ENCODE measurements around the gene TRIM34.
"Not testable (repeated sequence)": the region's sequence is repeated elsewhere in the genome, so short reads cannot be mapped to it uniquely, and the experiment has no call there.

Gene TRIM34, protein sequence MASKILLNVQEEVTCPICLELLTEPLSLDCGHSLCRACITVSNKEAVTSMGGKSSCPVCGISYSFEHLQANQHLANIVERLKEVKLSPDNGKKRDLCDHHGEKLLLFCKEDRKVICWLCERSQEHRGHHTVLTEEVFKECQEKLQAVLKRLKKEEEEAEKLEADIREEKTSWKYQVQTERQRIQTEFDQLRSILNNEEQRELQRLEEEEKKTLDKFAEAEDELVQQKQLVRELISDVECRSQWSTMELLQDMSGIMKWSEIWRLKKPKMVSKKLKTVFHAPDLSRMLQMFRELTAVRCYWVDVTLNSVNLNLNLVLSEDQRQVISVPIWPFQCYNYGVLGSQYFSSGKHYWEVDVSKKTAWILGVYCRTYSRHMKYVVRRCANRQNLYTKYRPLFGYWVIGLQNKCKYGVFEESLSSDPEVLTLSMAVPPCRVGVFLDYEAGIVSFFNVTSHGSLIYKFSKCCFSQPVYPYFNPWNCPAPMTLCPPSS

GRCh38 chr11:5624489-5625279 lies at the start of gene TRIM34:
TSS of gene TRIM34 (plus strand) at chr11:5625001. CDS start at chr11:5632332, 7,331 bp downstream.
- Mint-ChIP-seq H3K36me3 (ENCODE audit: low read depth) (peaks cover 2% of the 10 kb centered on the region), H3K4me1 (peaks cover 53% of the 10 kb centered on the region), H3K4me3 (peak within 1 kb of the TSS; percentile 94), H3K9me3 (no peaks in the 10 kb centered on the region), H3K27me3 (no peaks in the 10 kb centered on the region), H3K27ac (peak within 1 kb of the TSS; percentile 93)
- ATAC-seq (peak; percentile 96), DNase-seq (peak; percentile 55)

DNA sequence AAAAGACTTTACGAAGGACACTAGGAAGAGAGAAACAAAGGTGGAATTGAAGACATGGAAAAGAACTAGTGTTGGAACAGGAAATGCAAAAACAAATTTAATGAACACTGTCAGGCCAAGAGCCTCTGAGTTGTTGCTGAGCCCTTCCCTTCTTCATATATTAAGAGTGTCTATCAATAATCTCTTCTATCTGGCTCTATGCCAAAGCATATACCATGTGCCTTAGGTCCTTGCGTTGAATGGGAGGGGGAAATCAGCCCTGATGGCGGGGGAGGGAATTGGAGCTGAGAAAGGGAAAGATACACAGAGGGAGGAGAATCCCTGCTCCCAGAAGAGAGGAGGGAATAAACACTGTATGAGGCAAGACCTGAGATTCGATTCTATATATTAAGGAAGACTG lies 49.6 kb upstream of the TRIM34 start:
- peaks cover 5% of the 10 kb centered on the region for H3K27me3 Mint-ChIP-seq
- ATAC-seq (no peak), DNase-seq (no peak)
- H3K4me1 Mint-ChIP-seq: peaks cover 5% of the 10 kb centered on the region
- no peak overlapping the region for H3K4me3 Mint-ChIP-seq
- peaks cover 3% of the 10 kb centered on the region for H3K36me3 Mint-ChIP-seq (ENCODE audit: low read depth)
- H3K9me3 Mint-ChIP-seq: no peaks in the 10 kb centered on the region
- no peak overlapping the region for H3K27ac Mint-ChIP-seq

- Mint-ChIP-seq H3K27me3 (peaks cover 1% of the 10 kb centered on the region), H3K9me3 (no peaks in the 10 kb centered on the region), H3K27ac (no peak overlapping the region), H3K36me3 (ENCODE audit: low read depth) (no peaks in the 10 kb centered on the region), H3K4me3 (no peak overlapping the region), H3K4me1 (no peaks in the 10 kb centered on the region)
- ATAC-seq (no peak), DNase-seq (no peak)
These were observed 47.7 kb upstream of the TRIM34 start for GRCh38 chr11:5577101-5577500.

DNA sequence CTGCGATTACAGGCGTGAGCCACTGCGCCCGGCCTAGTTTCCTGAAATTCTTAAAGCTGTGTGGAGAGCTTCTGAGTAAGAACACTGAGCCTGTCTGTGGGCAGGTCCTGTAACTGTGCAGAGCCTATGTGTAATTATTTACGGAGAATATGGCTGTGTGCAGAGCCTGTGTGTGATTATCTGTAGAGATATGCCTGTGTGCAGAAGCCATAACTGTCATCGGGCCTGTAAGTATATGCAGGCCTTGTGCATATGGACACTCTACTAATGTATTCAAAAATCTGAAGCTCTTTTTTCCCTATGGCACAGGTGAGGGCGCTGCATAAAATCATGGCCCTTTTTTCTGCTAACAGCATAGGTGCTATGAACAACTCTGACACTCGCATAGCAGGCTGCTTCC lies 44.2 kb upstream of the TRIM34 start, which contains the start of gene OR52B6:
Gene OR52B6 (plus strand): TSS at position 301 of the 400 bp plus-strand sequence. CDS start 0 bp downstream, at position 301.
- no peak within 1 kb of the TSS for H3K27ac Mint-ChIP-seq
- peaks cover 1% of the 10 kb centered on the region for H3K27me3 Mint-ChIP-seq
- DNase-seq (no peak), ATAC-seq (no peak)
- no peaks in the 10 kb centered on the region for H3K9me3 Mint-ChIP-seq
- no peak within 1 kb of the TSS for H3K4me3 Mint-ChIP-seq
- H3K4me1 Mint-ChIP-seq: no peaks in the 10 kb centered on the region
- H3K36me3 Mint-ChIP-seq (ENCODE audit: low read depth): peaks cover 1% of the 10 kb centered on the region

GRCh38 chr11:5581014-5581413 lies 43.8 kb upstream of the TRIM34 start:
- no peak overlapping the region for H3K4me3 Mint-ChIP-seq
- ATAC-seq: no peak
- no peak for DNase-seq
- peaks cover 1% of the 10 kb centered on the region for H3K36me3 Mint-ChIP-seq (ENCODE audit: low read depth)
- no peaks in the 10 kb centered on the region for H3K9me3 Mint-ChIP-seq
- H3K4me1 Mint-ChIP-seq: no peaks in the 10 kb centered on the region
- peaks cover 1% of the 10 kb centered on the region for H3K27me3 Mint-ChIP-seq
- H3K27ac Mint-ChIP-seq: no peak overlapping the region

DNA sequence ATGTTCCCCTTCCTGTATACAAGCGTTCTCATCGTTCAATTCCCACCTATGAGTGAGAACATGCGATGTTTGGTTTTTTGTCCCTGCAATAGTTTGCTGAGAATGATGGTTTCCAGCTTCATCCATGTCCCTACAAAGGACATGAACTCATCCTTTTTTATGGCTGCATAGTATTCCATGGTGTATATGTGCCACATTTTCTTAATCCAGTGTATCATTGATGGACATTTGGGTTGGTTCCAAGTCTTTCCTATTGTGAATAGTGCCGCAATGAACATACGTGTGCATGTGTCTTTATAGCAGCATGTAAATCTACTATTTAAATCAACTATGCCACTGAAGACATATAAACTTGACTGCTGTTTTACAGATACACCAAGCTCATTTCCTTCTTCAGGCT lies 40.3 kb upstream of the TRIM34 start:
- ATAC-seq, H3K27ac Mint-ChIP-seq: not testable (repeated sequence)

GRCh38 chr11:5589906-5590305 lies 34.9 kb upstream of the TRIM34 start:
- not testable (repeated sequence) for H3K27me3 Mint-ChIP-seq

More for the DNA sequence above, 40.3 kb upstream of the TRIM34 start:
- H3K27me3 Mint-ChIP-seq; H3K36me3 Mint-ChIP-seq (ENCODE audit: low read depth); H3K9me3 Mint-ChIP-seq; H3K4me3 Mint-ChIP-seq; H3K4me1 Mint-ChIP-seq; DNase-seq: not testable (repeated sequence)

DNA sequence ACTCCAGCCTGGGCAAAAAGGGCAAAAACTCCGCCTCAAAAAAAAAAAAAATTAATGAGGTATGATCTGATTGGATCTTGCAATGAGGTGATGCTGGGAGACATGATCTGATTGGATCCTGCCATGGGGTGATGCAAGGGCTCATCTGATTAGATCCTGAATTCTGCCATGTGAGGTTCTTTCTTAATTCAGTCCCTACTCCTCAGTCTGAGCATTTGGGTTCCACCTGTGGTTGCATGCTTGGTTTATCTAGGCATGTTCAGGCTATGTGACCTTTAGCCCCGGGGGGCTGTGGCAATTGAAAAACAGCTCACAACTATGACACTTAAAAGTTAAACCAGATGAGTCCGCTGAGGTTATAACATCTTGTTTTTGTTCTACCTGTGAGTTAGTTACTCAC lies 33.2 kb upstream of the TRIM34 start:
- H3K9me3 Mint-ChIP-seq: no peaks in the 10 kb centered on the region
- ATAC-seq (peak; percentile 57), DNase-seq (no peak)
- H3K36me3 Mint-ChIP-seq (ENCODE audit: low read depth): no peaks in the 10 kb centered on the region
- H3K4me3 Mint-ChIP-seq: no peak overlapping the region
- peaks cover 2% of the 10 kb centered on the region for H3K27me3 Mint-ChIP-seq
- H3K4me1 Mint-ChIP-seq: peaks cover 6% of the 10 kb centered on the region
- H3K27ac Mint-ChIP-seq: no peak overlapping the region

More at GRCh38 chr11:5589906-5590305, 34.9 kb upstream of the TRIM34 start:
- not testable (repeated sequence) for DNase-seq; ATAC-seq; H3K36me3 Mint-ChIP-seq (ENCODE audit: low read depth); H3K9me3 Mint-ChIP-seq; H3K27ac Mint-ChIP-seq; H3K4me1 Mint-ChIP-seq; H3K4me3 Mint-ChIP-seq

DNA sequence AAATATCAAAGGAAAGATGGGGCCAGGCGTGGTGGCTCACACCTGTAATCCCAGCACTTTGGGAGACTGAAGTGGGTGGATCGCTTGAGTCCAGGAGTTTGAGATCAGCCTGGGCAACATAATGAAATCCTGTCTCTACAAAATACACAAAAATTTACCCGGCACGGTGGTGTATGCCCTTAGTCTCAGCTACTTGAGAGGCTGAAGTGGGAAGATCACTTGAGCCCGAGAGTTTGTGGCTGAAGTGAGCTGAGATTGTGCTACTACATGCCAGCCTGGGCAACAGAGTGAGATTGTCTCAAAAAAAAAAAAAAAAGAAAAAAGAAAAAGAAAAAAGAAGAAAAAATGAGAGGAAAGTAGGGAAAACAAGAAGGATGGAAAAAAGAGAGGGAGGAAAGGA lies 32.2 kb upstream of the TRIM34 start:
- ATAC-seq (no peak), DNase-seq (no peak)
- no peak overlapping the region for H3K4me3 Mint-ChIP-seq
- H3K27ac Mint-ChIP-seq: no peak overlapping the region
- H3K4me1 Mint-ChIP-seq: peaks cover 11% of the 10 kb centered on the region
- H3K27me3 Mint-ChIP-seq: peaks cover 7% of the 10 kb centered on the region
- no peaks in the 10 kb centered on the region for H3K36me3 Mint-ChIP-seq (ENCODE audit: low read depth)
- H3K9me3 Mint-ChIP-seq: no peaks in the 10 kb centered on the region

DNA sequence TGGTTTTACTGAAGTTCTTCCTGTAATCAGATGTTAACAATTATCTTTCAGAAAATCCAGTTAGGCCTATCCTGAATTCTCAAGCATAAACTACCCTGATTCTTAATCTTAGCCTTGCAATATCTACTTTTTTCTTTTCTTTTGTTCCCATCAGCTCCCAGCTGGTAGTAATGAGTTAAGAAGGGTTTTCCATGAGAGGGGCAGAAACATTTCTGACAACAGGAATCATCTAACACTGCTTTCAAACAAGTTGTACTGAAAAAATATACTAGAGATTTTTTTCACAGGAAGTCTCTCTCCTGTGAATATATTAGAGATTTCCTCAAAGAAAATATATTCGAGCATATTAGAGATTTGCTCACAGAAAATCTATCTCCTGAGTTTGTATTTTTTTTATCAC lies 31.7 kb upstream of the TRIM34 start:
- Mint-ChIP-seq H3K4me3 (no peak overlapping the region), H3K36me3 (ENCODE audit: low read depth) (no peaks in the 10 kb centered on the region), H3K9me3 (no peaks in the 10 kb centered on the region), H3K4me1 (peaks cover 11% of the 10 kb centered on the region), H3K27me3 (peaks cover 7% of the 10 kb centered on the region), H3K27ac (no peak overlapping the region)
- ATAC-seq (no peak), DNase-seq (no peak)

- DNase-seq (no peak), ATAC-seq (no peak)
- H3K9me3 Mint-ChIP-seq: no peaks in the 10 kb centered on the region
- H3K36me3 Mint-ChIP-seq (ENCODE audit: low read depth): no peaks in the 10 kb centered on the region
- peaks cover 8% of the 10 kb centered on the region for H3K4me1 Mint-ChIP-seq
- H3K27me3 Mint-ChIP-seq: peaks cover 9% of the 10 kb centered on the region
- H3K4me3 Mint-ChIP-seq: peak within 1 kb of the TSS; percentile 78
- peak within 1 kb of the TSS; percentile 67 for H3K27ac Mint-ChIP-seq
These were observed 28.1 kb upstream of the TRIM34 start, which contains the start of gene TRIM6 for GRCh38 chr11:5596607-5597201. TSS of gene TRIM6 (plus strand) at chr11:5596637. CDS start at chr11:5596898, 261 bp downstream.

- Mint-ChIP-seq H3K9me3 (no peaks in the 10 kb centered on the region), H3K36me3 (ENCODE audit: low read depth) (no peaks in the 10 kb centered on the region), H3K4me3 (no peak overlapping the region), H3K27me3 (peaks cover 9% of the 10 kb centered on the region), H3K4me1 (peaks cover 8% of the 10 kb centered on the region), H3K27ac (no peak overlapping the region)
- ATAC-seq: no peak
- no peak for DNase-seq
These were observed 26.8 kb upstream of the TRIM34 start for GRCh38 chr11:5597953-5598352.

DNA sequence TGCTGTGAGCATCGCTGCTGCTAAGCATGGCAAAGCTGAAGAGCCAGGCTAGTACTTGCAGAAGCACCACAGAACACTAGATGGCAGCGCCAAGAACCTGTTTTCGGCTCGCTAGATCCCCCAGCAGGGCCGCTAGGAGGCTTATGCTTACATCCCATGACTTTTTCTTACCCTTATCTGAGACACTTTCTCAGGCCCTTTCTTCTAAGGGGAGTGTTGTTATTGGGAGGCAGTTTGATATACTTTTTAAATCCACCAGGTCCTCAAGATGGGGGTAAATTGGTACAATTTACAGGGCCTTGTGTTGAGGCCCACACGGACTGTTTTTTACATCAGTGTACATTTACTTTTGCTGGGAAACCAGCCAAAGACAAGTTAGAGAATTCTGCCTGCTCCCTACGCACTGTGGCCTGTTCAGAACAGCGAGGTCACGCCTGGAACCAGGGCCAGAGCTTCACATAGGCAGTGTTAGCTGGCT lies 24.4 kb upstream of the TRIM34 start:
- DNase-seq: peak; percentile 52
- H3K27me3 Mint-ChIP-seq: peaks cover 9% of the 10 kb centered on the region
- H3K4me3 Mint-ChIP-seq: no peak overlapping the region

DNA sequence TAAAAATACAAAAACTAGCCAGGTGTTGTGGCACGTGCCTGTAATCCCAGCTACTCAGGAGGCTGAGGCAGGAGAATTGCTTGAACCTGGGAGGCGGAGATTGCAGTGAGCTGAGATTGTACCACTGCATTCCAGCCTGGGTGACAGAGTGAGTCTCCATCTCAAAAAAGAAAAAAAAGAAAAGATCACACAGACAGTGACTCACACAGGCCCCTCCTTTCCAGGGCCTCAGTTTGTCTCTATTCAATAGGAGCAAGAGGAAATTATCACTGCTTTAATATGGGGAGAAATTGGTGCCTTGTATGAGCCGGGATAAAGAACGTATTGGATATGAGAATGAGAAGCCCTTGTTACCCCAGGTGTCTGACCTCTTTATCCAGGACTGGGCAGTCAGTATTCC lies 22.0 kb upstream of the TRIM34 start:
- not testable (repeated sequence) for H3K27ac Mint-ChIP-seq; H3K9me3 Mint-ChIP-seq; H3K36me3 Mint-ChIP-seq (ENCODE audit: low read depth); H3K4me1 Mint-ChIP-seq; DNase-seq; H3K27me3 Mint-ChIP-seq; ATAC-seq; H3K4me3 Mint-ChIP-seq

More for the DNA sequence above, 24.4 kb upstream of the TRIM34 start:
- peaks cover 8% of the 10 kb centered on the region for H3K4me1 Mint-ChIP-seq
- H3K36me3 Mint-ChIP-seq (ENCODE audit: low read depth): no peaks in the 10 kb centered on the region
- peak; percentile 87 for ATAC-seq
- no peak overlapping the region for H3K27ac Mint-ChIP-seq
- H3K9me3 Mint-ChIP-seq: no peaks in the 10 kb centered on the region

Data from activated naive CD8-positive, alpha-beta T cell treated with anti-CD3 and anti-CD28 coated beads, Interleukin-2, amount 50 U/mL, for 24 hours (primary cell).